Upper lobe of left lung (tissue), 4 donors: ENCODE measurements around the gene BCL2.

Experiments used
- EP300 ChIP-seq, 4 donors: sonication (generic); formaldehyde crosslinking; IDR thresholded peaks; one replicate each; pipeline ENCODE4 v1.5.1; 2017; ENCODE audit warnings: antibody characterized with exemption in 4 of 4, control low read depth in 2 of 4
- TF ChIP-seq, protein P1 (sequence below), 6 experiments: fragments of 450-650 bp in 4 of 6; fragments of 200-600 bp in 2 of 6; sonication (generic) in 2 of 6; IDR thresholded peaks; one replicate each; pipeline ENCODE4 v1.5.1; 2016 to 2019; ENCODE audit warnings: antibody characterized with exemption in 6 of 6

- TF ChIP-seq EP300 (IDR thresholded peaks at IDR 0.05): no peak
- TF ChIP-seq, protein P1, sequence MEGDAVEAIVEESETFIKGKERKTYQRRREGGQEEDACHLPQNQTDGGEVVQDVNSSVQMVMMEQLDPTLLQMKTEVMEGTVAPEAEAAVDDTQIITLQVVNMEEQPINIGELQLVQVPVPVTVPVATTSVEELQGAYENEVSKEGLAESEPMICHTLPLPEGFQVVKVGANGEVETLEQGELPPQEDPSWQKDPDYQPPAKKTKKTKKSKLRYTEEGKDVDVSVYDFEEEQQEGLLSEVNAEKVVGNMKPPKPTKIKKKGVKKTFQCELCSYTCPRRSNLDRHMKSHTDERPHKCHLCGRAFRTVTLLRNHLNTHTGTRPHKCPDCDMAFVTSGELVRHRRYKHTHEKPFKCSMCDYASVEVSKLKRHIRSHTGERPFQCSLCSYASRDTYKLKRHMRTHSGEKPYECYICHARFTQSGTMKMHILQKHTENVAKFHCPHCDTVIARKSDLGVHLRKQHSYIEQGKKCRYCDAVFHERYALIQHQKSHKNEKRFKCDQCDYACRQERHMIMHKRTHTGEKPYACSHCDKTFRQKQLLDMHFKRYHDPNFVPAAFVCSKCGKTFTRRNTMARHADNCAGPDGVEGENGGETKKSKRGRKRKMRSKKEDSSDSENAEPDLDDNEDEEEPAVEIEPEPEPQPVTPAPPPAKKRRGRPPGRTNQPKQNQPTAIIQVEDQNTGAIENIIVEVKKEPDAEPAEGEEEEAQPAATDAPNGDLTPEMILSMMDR (IDR thresholded peaks at IDR 0.05): no peak
Measured at GRCh38 chr18:63315876-63316275, 3.7 kb downstream of the BCL2 start.
